Activated T-cell treated with anti-CD3 and anti-CD28 coated beads, Interleukin-2, amount 50 U/mL, for 24 hours (primary cell): ENCODE data around the gene GRM5.

Experiments
- DNase-seq: peaks from one replicate; pipeline ENCODE4 v3.0.0-alpha.2; 2020
- H3K27ac Mint-ChIP-seq: 2 replicates; pipeline ENCODE4 v1.8.0; 2020; ENCODE audit warnings: mild to moderate bottlenecking, mixed read lengths
- H3K27me3 Mint-ChIP-seq: 2 replicates; pipeline ENCODE4 v1.8.0; 2020; ENCODE audit warnings: mixed read lengths
- H3K36me3 Mint-ChIP-seq: 2 replicates; pipeline ENCODE4 v1.8.0; 2020; ENCODE audit warnings: low read depth, mixed read lengths
- H3K4me1 Mint-ChIP-seq: 2 replicates; pipeline ENCODE4 v1.8.0; 2020; ENCODE audit warnings: low read depth, mixed read lengths
- H3K4me3 Mint-ChIP-seq: 2 replicates; pipeline ENCODE4 v1.8.0; 2020; ENCODE audit warnings: mild to moderate bottlenecking, moderate library complexity, mixed read lengths
- H3K9me3 Mint-ChIP-seq: 2 replicates; pipeline ENCODE4 v1.8.0; 2020; ENCODE audit warnings: mixed read lengths

The GRM5 gene

DNA sequence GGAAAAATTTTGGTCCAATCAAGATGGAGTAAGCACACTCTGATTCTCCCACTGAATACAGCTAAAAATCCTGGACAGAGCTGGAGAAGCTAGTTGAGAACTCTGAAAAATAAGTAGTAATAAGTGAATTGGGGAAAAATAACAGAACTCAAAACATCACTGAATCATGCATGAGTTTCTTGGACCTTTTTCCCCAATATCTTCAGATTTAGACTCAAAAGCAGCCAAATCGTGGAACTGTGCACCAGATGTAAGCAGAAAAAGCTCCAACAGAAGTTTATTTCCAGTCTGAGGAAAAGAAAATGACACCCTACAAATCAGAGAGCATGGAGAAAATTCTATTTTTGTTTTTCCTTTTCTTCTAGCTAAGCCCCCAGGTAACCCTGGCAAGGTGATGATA, 448.6 kb downstream of the GRM5 start:
- Mint-ChIP-seq H3K4me1 (no peaks in the 10 kb centered on the region), H3K4me3 (no peak overlapping the region), H3K27me3 (no peaks in the 10 kb centered on the region), H3K27ac (no peak overlapping the region), H3K9me3 (peaks cover 3% of the 10 kb centered on the region), H3K36me3 (no peaks in the 10 kb centered on the region)
- no peak for DNase-seq

- no peaks in the 10 kb centered on the region for H3K27me3 Mint-ChIP-seq
- no peak overlapping the region for H3K27ac Mint-ChIP-seq
- peaks cover 3% of the 10 kb centered on the region for H3K9me3 Mint-ChIP-seq
- H3K4me1 Mint-ChIP-seq: no peaks in the 10 kb centered on the region
- DNase-seq: no peak
- H3K36me3 Mint-ChIP-seq: no peaks in the 10 kb centered on the region
- no peak overlapping the region for H3K4me3 Mint-ChIP-seq
Measured at GRCh38 chr11:88604260-88604659, 461.5 kb downstream of the GRM5 start.

DNA sequence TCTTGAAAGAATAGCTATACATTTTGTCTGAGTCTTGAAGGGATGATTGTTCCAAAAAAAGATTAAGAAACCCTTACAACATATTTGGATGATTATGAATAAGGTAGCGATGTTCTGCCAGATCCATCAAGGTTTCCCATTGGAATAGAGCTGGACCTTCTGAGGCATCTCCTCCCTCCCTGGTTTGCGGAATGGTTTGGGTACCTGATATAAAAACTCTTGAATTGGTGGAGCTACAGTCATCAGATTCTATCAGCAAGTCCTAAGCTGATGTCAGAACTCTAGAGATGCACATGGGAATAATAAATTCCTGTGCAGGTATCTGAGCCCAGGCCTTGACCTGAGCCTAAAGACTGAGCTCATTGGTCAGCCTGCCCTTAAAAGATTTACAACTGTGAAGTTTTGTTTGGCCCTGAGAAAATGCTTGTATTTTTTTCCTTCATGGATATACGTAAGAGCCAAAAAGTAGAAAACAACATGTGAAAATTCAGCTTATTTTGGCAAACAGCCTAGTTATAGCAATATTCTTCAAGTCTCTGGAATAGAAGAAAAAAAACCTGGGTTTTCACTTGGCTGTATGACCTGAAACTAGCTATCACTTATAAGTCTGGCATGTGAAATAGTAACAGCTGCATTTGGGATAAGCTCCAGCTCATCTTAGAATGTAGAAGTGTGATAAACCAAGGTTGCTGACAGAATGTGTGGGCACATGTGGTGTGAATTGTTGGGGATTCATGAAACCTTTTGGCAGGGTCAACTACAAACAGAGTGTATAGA, 462.5 kb downstream of the GRM5 start:
- no peak overlapping the region for H3K27ac Mint-ChIP-seq
- DNase-seq: no peak

GRCh38 chr11:88597387-88597786, 468.4 kb downstream of the GRM5 start:
- no peak for DNase-seq
- H3K9me3 Mint-ChIP-seq: no peaks in the 10 kb centered on the region
- H3K4me3 Mint-ChIP-seq: no peak overlapping the region
- H3K27me3 Mint-ChIP-seq: no peaks in the 10 kb centered on the region
- H3K27ac Mint-ChIP-seq: no peak overlapping the region
- no peaks in the 10 kb centered on the region for H3K36me3 Mint-ChIP-seq
- peaks cover 15% of the 10 kb centered on the region for H3K4me1 Mint-ChIP-seq

More for the DNA sequence above, 462.5 kb downstream of the GRM5 start:
- Mint-ChIP-seq H3K36me3 (no peaks in the 10 kb centered on the region), H3K9me3 (no peaks in the 10 kb centered on the region), H3K4me3 (no peak overlapping the region), H3K27me3 (no peaks in the 10 kb centered on the region), H3K4me1 (peaks cover 3% of the 10 kb centered on the region)

- no peak overlapping the region for H3K4me3 Mint-ChIP-seq
- no peaks in the 10 kb centered on the region for H3K9me3 Mint-ChIP-seq
- no peaks in the 10 kb centered on the region for H3K36me3 Mint-ChIP-seq
- no peaks in the 10 kb centered on the region for H3K27me3 Mint-ChIP-seq
- H3K27ac Mint-ChIP-seq: no peak overlapping the region
- peaks cover 15% of the 10 kb centered on the region for H3K4me1 Mint-ChIP-seq
- no peak for DNase-seq
Measured at GRCh38 chr11:88596786-88597185, 469.0 kb downstream of the GRM5 start.

DNA sequence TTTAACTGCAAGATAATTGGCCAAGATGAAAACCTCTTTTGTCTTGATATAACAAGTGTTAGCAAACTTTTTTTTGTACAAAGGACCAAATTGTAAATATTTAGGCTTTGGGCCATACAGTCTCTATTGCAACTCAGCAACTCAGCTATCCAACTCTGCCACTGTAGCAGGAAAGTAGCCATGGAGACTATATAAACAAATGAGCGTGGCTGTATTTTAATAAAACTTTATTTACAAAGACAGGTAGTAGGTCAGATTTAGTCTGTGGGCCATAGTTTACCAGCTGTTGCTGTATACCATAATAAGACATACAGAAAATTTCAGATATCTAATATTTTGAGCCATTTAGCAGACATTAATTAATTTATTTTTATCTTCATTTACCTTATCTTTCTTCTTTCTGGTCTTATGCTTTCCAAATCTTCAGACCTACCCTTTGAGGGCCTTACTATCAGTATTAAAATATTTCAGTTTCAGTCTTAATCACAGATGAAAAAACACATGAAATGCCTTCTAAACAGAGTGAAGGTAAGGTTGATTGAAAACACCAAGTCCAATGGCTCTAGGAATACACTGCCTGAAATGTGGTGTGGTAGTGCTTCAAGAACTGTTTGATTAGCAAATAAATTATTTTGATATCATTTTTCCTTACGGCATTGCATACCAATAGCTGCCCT, 471.4 kb downstream of the GRM5 start:
- Mint-ChIP-seq H3K27ac (no peak overlapping the region), H3K4me1 (peaks cover 15% of the 10 kb centered on the region), H3K27me3 (no peaks in the 10 kb centered on the region), H3K36me3 (no peaks in the 10 kb centered on the region), H3K4me3 (no peak overlapping the region), H3K9me3 (no peaks in the 10 kb centered on the region)
- no peak for DNase-seq

- DNase-seq: no peak
- Mint-ChIP-seq H3K4me3 (no peak overlapping the region), H3K4me1 (peaks cover 7% of the 10 kb centered on the region), H3K36me3 (no peaks in the 10 kb centered on the region), H3K9me3 (no peaks in the 10 kb centered on the region), H3K27me3 (no peaks in the 10 kb centered on the region), H3K27ac (no peak overlapping the region)
Measured at GRCh38 chr11:88590361-88590760, 475.4 kb downstream of the GRM5 start.

DNA sequence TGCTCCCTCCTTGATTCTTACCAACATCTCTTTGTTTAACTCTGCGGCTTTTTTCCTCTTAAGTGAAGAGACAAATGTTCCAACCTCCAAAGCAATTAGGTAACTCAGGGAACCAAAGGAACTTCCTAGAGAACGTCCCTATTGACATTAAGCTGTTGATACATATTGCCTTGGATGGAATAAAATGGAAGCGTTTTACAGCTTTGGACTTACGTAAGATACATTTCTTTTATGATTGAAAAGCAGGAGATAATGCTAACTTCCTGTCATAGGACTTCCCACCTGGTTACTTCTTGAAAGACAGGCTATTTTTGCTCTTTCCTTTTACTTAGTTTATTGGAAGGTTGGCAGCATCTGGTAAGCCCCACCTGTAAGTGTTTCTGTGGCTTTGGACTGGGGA, 482.5 kb downstream of the GRM5 start:
- Mint-ChIP-seq H3K9me3 (no peaks in the 10 kb centered on the region), H3K4me3 (no peak overlapping the region), H3K27ac (no peak overlapping the region), H3K36me3 (no peaks in the 10 kb centered on the region), H3K27me3 (peaks cover 6% of the 10 kb centered on the region), H3K4me1 (peaks cover 7% of the 10 kb centered on the region)
- no peak for DNase-seq

DNA sequence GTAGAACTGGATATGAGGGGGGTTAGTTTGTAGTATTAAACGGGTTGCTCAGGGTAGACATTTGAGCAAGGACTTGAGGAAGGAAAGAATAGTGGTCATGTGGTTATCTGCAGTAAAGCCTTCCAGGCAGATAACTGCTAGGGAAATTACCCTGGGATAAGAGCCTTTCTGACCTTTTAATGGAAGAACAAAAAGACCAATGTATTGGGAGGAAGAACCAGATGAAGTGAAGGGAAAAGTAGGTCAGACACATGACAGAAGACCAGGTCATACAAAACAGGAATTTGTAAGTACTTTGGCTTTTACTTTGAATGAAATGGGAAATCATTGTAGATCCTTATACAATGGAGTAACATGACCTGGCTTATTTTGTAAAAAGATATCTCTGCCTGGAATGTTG, 486.3 kb downstream of the GRM5 start:
- H3K27me3 Mint-ChIP-seq: peaks cover 11% of the 10 kb centered on the region
- no peak overlapping the region for H3K27ac Mint-ChIP-seq
- no peak for DNase-seq
- no peaks in the 10 kb centered on the region for H3K4me1 Mint-ChIP-seq
- no peak overlapping the region for H3K4me3 Mint-ChIP-seq
- H3K9me3 Mint-ChIP-seq: no peaks in the 10 kb centered on the region
- H3K36me3 Mint-ChIP-seq: no peaks in the 10 kb centered on the region

DNA sequence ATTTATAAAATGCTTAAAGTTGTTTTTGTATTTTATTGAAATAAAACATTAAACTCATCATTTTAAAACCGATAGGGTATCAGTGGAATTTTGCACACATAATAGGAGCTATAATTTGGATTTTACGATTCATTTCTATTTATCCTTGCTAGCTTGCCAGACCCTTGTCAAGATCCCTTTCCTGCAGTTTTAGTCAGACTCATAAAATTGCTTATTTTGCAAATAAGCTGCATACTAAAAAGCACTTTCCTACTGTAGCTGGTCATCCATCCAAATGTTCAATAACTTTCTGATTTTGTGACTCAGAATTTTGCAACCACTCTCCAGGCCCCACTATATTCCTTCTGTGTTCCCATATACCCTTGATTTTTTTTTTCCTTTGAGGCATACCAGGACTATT, 489.0 kb downstream of the GRM5 start:
- Mint-ChIP-seq H3K4me1 (no peaks in the 10 kb centered on the region), H3K36me3 (no peaks in the 10 kb centered on the region), H3K27me3 (peaks cover 11% of the 10 kb centered on the region), H3K27ac (no peak overlapping the region), H3K9me3 (no peaks in the 10 kb centered on the region), H3K4me3 (no peak overlapping the region)
- no peak for DNase-seq

DNA sequence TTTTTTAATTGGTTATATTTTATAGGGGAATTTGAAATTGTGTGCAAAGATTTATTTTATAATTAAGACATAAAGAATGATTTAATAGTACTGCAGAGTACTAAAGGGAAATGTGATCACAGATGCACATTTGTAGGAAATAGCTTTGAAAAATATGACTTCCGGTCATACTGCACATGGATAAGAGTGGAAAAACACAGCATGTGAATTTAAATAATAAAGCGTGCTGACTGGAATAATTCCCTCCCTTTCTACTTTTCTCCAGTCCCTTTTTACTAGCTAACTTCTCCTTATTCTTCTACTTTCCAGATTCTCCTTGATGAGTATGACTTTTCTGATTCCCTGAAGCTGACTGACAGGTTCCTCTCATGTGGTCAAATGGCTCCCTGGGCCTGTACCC, 489.9 kb downstream of the GRM5 start:
- Mint-ChIP-seq H3K4me3 (no peak overlapping the region), H3K9me3 (no peaks in the 10 kb centered on the region), H3K27me3 (peaks cover 11% of the 10 kb centered on the region), H3K4me1 (no peaks in the 10 kb centered on the region), H3K27ac (no peak overlapping the region), H3K36me3 (no peaks in the 10 kb centered on the region)
- no peak for DNase-seq

DNA sequence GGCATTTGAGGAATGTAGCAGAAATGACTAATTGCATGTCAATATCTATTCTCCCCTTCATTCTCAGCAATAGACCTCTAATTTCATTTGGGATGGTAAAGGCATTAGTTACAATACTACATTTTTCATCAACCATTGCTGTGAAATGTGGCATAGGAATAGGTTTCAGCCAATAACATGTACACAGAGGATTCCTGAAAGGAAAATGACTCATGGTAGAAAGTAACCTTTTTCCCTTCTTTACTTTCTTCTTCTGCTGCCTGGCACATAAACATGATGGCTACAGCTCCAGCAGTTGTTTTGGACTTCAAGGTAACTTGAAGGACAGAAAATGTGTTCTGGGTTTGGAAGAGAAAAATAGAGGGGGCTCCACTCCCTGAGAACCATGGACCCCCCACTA, 496.4 kb downstream of the GRM5 start:
- H3K4me1 Mint-ChIP-seq: no peaks in the 10 kb centered on the region
- DNase-seq: no peak
- no peaks in the 10 kb centered on the region for H3K27me3 Mint-ChIP-seq
- no peak overlapping the region for H3K4me3 Mint-ChIP-seq
- no peaks in the 10 kb centered on the region for H3K36me3 Mint-ChIP-seq
- H3K27ac Mint-ChIP-seq: no peak overlapping the region
- H3K9me3 Mint-ChIP-seq: no peaks in the 10 kb centered on the region

GRCh38 chr11:88555829-88556202, 510.0 kb downstream of the GRM5 start:
- no peak overlapping the region for H3K27ac Mint-ChIP-seq
- no peaks in the 10 kb centered on the region for H3K36me3 Mint-ChIP-seq
- H3K4me1 Mint-ChIP-seq: peaks cover 2% of the 10 kb centered on the region
- no peak for DNase-seq
- H3K4me3 Mint-ChIP-seq: no peak overlapping the region
- no peaks in the 10 kb centered on the region for H3K9me3 Mint-ChIP-seq
- H3K27me3 Mint-ChIP-seq: no peaks in the 10 kb centered on the region

GRCh38 chr11:88555018-88555828, 510.6 kb downstream of the GRM5 start:
- Mint-ChIP-seq H3K36me3 (no peaks in the 10 kb centered on the region), H3K27me3 (no peaks in the 10 kb centered on the region), H3K27ac (no peak overlapping the region), H3K4me1 (peaks cover 2% of the 10 kb centered on the region), H3K9me3 (no peaks in the 10 kb centered on the region), H3K4me3 (no peak overlapping the region)
- no peak for DNase-seq

DNA sequence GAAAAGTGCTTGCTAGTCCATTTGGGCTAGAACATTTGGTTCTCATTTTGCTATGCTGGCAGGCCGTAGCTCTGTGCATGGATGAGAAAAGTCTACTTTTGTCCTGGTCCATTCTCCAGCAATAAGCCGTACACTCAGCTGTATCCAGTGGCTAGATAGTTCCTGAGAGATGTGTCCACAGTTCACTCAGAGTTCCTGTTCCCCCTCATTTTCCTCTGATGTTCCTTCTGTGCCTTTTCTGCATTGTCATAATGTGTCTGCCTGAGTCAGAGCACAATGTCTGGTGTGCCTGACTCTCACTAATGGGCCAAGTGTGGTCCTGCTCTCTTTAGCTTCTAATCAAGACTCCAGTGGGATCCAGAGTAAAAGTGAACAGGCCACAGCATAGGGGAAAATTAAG, 512.6 kb downstream of the GRM5 start:
- no peaks in the 10 kb centered on the region for H3K9me3 Mint-ChIP-seq
- no peak overlapping the region for H3K4me3 Mint-ChIP-seq
- H3K36me3 Mint-ChIP-seq: no peaks in the 10 kb centered on the region
- DNase-seq: no peak
- H3K4me1 Mint-ChIP-seq: peaks cover 2% of the 10 kb centered on the region
- H3K27me3 Mint-ChIP-seq: no peaks in the 10 kb centered on the region
- H3K27ac Mint-ChIP-seq: no peak overlapping the region
